NT2/D1 (cell line): ENCODE data around the gene SMC3.

ENCODE experiments used
- YY1 ChIP-seq: IDR thresholded peaks from 2 replicates; pipeline ENCODE4 v1.6.1; 2011; ENCODE audit not compliant: insufficient read length, insufficient read depth
- ZNF274 ChIP-seq: IDR thresholded peaks from 2 replicates; pipeline ENCODE4 v1.6.1; 2011; ENCODE audit warnings: mild to moderate bottlenecking, low read depth, low read length

DNA sequence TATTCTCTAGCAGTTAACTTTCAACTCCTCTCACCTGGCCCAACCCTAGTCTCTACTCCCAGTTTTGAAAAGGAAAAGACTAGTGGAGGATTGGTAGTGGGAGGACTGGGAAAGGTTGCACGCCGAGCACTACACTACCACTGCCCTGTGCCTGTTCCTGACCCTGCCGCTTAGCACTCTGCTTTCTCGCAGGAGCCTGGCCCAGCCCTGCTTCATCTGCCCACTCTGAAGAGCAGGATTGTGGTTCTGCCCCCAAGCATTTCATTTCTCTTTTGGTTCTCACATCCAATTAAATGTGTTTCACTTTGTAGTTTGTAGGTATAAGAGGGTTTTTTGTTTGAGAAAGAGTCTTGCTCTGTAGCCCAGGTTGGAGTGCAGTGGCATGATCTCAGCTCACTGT is 45.1 kb downstream of the SMC3 start:
- no peak for TF ChIP-seq ZNF274
- no peak for TF ChIP-seq YY1
